GM12878 (cell line): ENCODE results near the gene CLSTN2.

Source experiments
- BHLHE40 ChIP-seq, 2 experiments: fragments of 450-650 bp in 1 of 2; IDR thresholded peaks; 2 replicates each; pipeline ENCODE4 v1.6.1; 2011 to 2017; ENCODE audit warnings: low read depth in 2 of 2, borderline replicate concordance in 1 of 2, improper control_type of control experiment in 1 of 2, low read length in 1 of 2, mild to moderate bottlenecking in 1 of 2
- BRCA1 ChIP-seq: IDR thresholded peaks from 2 replicates; pipeline ENCODE4 v1.6.1; 2011; ENCODE audit warnings: low read depth, low read length, improper control_type of control experiment
- CTCF ChIP-seq, 3 experiments: IDR thresholded peaks in 2 of 3; conservative IDR thresholded peaks in 1 of 3; 2 replicates each; pipeline ENCODE4 v1.5.1; 2011; ENCODE audit warnings: low read depth in 3 of 3, low read length in 3 of 3, mild to moderate bottlenecking in 3 of 3, control low read depth in 2 of 3, moderate library complexity in 2 of 3, inconsistent platforms in 1 of 3, mixed read lengths in 1 of 3; ENCODE audit not compliant: control insufficient read depth in 2 of 3, insufficient read depth in 1 of 3; ENCODE audit errors: extremely low read depth in 1 of 3
- EP300 ChIP-seq, 2 experiments: fragments of 150-350 bp in 1 of 2; IDR thresholded peaks; 2 replicates each; pipeline ENCODE4 v1.6.1; 2011 to 2012; ENCODE audit warnings: low read depth in 2 of 2, low read length in 2 of 2, borderline replicate concordance in 1 of 2, improper control_type of control experiment in 1 of 2, inconsistent platforms in 1 of 2; ENCODE audit not compliant: control insufficient read depth in 1 of 2
- EZH2 ChIP-seq: IDR thresholded peaks from 2 replicates; pipeline ENCODE4 v1.6.1; 2012; ENCODE audit warnings: low read depth, mild to moderate bottlenecking, control low read depth, inconsistent platforms, low read length, borderline replicate concordance; ENCODE audit not compliant: control insufficient read depth
- JUND ChIP-seq: IDR thresholded peaks from 2 replicates; pipeline ENCODE4 v1.6.1; 2012; ENCODE audit warnings: low read depth, mild to moderate bottlenecking, low read length, improper control_type of control experiment, moderate library complexity
- KDM1A ChIP-seq: fragments of 200-600 bp; sonication (generic); IDR thresholded peaks from 2 replicates; pipeline ENCODE4 v1.6.1; 2016; ENCODE audit warnings: borderline replicate concordance
- POLR2AphosphoS5 ChIP-seq: IDR thresholded peaks from 2 replicates; pipeline ENCODE4 v1.6.1; 2011; ENCODE audit warnings: mild to moderate bottlenecking, low read length, inconsistent platforms
- RAD51 ChIP-seq: fragments of 450-650 bp; IDR thresholded peaks from 2 replicates; pipeline ENCODE4 v1.6.1; 2016; ENCODE audit warnings: moderate library complexity, mild to moderate bottlenecking, inconsistent platforms
- STAT1 ChIP-seq: fragments of 450-650 bp; conservative IDR thresholded peaks from 2 replicates; pipeline ENCODE4 v1.6.1; 2014; ENCODE audit warnings: antibody characterized with exemption, mild to moderate bottlenecking
- YY1 ChIP-seq: IDR thresholded peaks from 2 replicates; pipeline ENCODE4 v1.6.1; 2011; ENCODE audit warnings: low read depth, mild to moderate bottlenecking, low read length
- ZNF274 ChIP-seq: IDR thresholded peaks from one replicate; pipeline ENCODE4 v1.8.0; 2011; ENCODE audit not compliant: insufficient read length, insufficient read depth
- TF ChIP-seq, protein P1 (sequence below): IDR thresholded peaks from 2 replicates; pipeline ENCODE4 v1.6.1; 2012; ENCODE audit warnings: low read depth, low read length, improper control_type of control experiment
- TF ChIP-seq, protein P2 (sequence below): fragments of 450-650 bp; IDR thresholded peaks from 2 replicates; pipeline ENCODE4 v1.6.1; 2017; ENCODE audit warnings: mild to moderate bottlenecking, moderate library complexity

- no peak for TF ChIP-seq CTCF (IDR thresholded peaks at IDR 0.05 in 2 of 3, conservative IDR thresholded peaks at IDR 0.05 in 1 of 3; ENCODE audit: control insufficient read depth in 2 of 3, extremely low read depth in 1 of 3, insufficient read depth in 1 of 3, low read depth in 3 of 3, low read length in 3 of 3)
- no peak for TF ChIP-seq BHLHE40 (IDR thresholded peaks at IDR 0.05; ENCODE audit: borderline replicate concordance in 1 of 2, low read depth in 2 of 2, low read length in 1 of 2)
- no peak for TF ChIP-seq STAT1
- TF ChIP-seq EP300 (IDR thresholded peaks at IDR 0.05; ENCODE audit: borderline replicate concordance in 1 of 2, control insufficient read depth in 1 of 2, low read depth in 2 of 2, low read length in 2 of 2): no peak
- TF ChIP-seq, protein P1, sequence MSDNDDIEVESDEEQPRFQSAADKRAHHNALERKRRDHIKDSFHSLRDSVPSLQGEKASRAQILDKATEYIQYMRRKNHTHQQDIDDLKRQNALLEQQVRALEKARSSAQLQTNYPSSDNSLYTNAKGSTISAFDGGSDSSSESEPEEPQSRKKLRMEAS: no peak
- no peak for TF ChIP-seq POLR2AphosphoS5
- TF ChIP-seq YY1: no peak
- no peak for TF ChIP-seq RAD51
- TF ChIP-seq EZH2: no peak
- TF ChIP-seq KDM1A: no peak
- TF ChIP-seq, protein P2, sequence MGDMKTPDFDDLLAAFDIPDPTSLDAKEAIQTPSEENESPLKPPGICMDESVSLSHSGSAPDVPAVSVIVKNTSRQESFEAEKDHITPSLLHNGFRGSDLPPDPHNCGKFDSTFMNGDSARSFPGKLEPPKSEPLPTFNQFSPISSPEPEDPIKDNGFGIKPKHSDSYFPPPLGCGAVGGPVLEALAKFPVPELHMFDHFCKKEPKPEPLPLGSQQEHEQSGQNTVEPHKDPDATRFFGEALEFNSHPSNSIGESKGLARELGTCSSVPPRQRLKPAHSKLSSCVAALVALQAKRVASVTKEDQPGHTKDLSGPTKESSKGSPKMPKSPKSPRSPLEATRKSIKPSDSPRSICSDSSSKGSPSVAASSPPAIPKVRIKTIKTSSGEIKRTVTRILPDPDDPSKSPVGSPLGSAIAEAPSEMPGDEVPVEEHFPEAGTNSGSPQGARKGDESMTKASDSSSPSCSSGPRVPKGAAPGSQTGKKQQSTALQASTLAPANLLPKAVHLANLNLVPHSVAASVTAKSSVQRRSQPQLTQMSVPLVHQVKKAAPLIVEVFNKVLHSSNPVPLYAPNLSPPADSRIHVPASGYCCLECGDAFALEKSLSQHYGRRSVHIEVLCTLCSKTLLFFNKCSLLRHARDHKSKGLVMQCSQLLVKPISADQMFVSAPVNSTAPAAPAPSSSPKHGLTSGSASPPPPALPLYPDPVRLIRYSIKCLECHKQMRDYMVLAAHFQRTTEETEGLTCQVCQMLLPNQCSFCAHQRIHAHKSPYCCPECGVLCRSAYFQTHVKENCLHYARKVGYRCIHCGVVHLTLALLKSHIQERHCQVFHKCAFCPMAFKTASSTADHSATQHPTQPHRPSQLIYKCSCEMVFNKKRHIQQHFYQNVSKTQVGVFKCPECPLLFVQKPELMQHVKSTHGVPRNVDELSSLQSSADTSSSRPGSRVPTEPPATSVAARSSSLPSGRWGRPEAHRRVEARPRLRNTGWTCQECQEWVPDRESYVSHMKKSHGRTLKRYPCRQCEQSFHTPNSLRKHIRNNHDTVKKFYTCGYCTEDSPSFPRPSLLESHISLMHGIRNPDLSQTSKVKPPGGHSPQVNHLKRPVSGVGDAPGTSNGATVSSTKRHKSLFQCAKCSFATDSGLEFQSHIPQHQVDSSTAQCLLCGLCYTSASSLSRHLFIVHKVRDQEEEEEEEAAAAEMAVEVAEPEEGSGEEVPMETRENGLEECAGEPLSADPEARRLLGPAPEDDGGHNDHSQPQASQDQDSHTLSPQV: no peak
- TF ChIP-seq ZNF274: no peak
- TF ChIP-seq BRCA1: no peak
- no peak for TF ChIP-seq JUND
These were observed 535.2 kb downstream of the CLSTN2 start for GRCh38 chr3:140470211-140470610.
